Uterus (tissue), 4 donors: ENCODE data around the gene PMS1. TPM values are rescaled to one million over a fixed set of nuclear protein-coding genes. Genes with fewer than 3 reads are reported as not detected.

Source experiments
- DNase-seq, 2 donors: peaks; one replicate each; pipeline ENCODE4 v3.0.0-alpha.2; 2019 to 2020
- H3K27ac ChIP-seq, 2 donors: fragments of 200-600 bp; sonication (generic); 1 replicate in 1 of 2; 2 replicates in 1 of 2; pipeline ENCODE4 v1.5.1; 2016 to 2018
- H3K27me3 ChIP-seq, 2 donors: fragments of 200-600 bp; sonication (generic); one replicate each; pipeline ENCODE4 v1.5.1; 2018 to 2019; ENCODE audit warnings: control low read depth in 1 of 2
- H3K36me3 ChIP-seq, 2 donors: fragments of 200-600 bp; sonication (generic); one replicate each; pipeline ENCODE4 v1.5.1; 2019; ENCODE audit warnings: control low read depth in 1 of 2
- H3K4me1 ChIP-seq, 2 donors: fragments of 200-600 bp; sonication (generic); one replicate each; pipeline ENCODE4 v1.5.1; 2018 to 2019; ENCODE audit warnings: control low read depth in 1 of 2
- H3K4me3 ChIP-seq, 2 donors: fragments of 200-600 bp; sonication (generic); 1 replicate in 1 of 2; 2 replicates in 1 of 2; pipeline ENCODE4 v1.5.1; 2018 to 2019; ENCODE audit warnings: mild to moderate bottlenecking in 1 of 2
- H3K9me3 ChIP-seq, 2 donors: fragments of 200-600 bp; sonication (generic); one replicate each; pipeline ENCODE4 v1.5.1; 2019; ENCODE audit warnings: control low read depth in 1 of 2
- POLR2A ChIP-seq, 2 donors: fragments of 450-650 bp; IDR thresholded peaks; one replicate each; pipeline ENCODE4 v1.6.1; 2016; ENCODE audit warnings: antibody characterized with exemption in 2 of 2, mild to moderate bottlenecking in 1 of 2, moderate library complexity in 1 of 2
- intact Hi-C: fragments of 100-400 bp; cut with DNase I; formaldehyde crosslinking; loops from one replicate; pipeline ENCODE4 v1.15.1; 2023; ENCODE audit warnings: low total_unique reads
- total RNA-seq, 4 donors: library from RNA; depleted of rRNA in 3 of 4; stranded (reverse); fragments of >200 nt in 3 of 4; gene quantifications; one replicate each; pipeline versions ENCODE4 v1.1.0 to v1.2.4, GENCODE V29; 2014 to 2023
- TF ChIP-seq, protein P1 (sequence below), 4 experiments: fragments of 200-600 bp in 2 of 4; fragments of 450-650 bp in 2 of 4; sonication (generic) in 2 of 4; IDR thresholded peaks; one replicate each; pipeline ENCODE4 v1.5.1; 2016 to 2019; ENCODE audit warnings: antibody characterized with exemption in 4 of 4, mild to moderate bottlenecking in 2 of 4, moderate library complexity in 1 of 4
- donor health status: DM: yes; HTN: yes; CAD: no.

PMS1 gene
- total RNA-seq, 4 donors from 2014 or later, result 25.0 to 149 (median 58.5) TPM

DNA sequence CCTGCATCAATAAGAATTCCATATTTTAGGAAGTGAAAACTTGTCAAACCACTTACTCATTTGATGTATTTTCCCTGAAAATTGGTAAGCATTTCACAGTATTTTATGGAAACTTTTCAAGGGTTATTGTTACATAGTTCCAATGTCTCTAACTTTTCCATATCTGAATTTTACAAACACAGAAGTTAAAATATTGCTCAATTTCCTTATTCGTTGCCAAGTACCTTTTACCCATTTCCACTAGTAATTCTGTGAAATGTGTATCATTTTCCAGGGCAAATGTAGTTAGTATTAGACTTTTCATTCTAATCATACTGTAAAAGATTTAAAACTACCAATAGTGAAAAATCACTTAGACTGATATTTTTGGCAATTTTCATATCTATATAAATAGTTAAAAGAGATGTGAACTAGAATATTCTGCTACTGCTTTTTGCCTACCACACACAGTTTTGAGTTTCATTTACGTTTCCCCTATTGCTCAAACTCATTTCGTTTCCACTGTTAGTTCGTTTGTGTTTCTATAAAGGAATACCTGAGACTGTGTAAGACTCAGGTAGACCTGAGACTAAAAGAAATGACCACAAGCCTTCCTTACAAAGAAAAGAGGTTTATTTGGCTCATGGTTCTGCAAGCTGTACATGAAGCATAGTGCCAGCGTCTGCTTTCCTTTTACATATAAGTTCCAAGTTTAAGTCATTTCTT, 86.3 kb downstream of the PMS1 start:
- no peaks in the 10 kb centered on the region for H3K9me3 ChIP-seq
- H3K4me1 ChIP-seq, result no peaks in the 10 kb centered on the region
- TF ChIP-seq POLR2A (IDR thresholded peaks at IDR 0.05), result no peak
- TF ChIP-seq, protein P1, sequence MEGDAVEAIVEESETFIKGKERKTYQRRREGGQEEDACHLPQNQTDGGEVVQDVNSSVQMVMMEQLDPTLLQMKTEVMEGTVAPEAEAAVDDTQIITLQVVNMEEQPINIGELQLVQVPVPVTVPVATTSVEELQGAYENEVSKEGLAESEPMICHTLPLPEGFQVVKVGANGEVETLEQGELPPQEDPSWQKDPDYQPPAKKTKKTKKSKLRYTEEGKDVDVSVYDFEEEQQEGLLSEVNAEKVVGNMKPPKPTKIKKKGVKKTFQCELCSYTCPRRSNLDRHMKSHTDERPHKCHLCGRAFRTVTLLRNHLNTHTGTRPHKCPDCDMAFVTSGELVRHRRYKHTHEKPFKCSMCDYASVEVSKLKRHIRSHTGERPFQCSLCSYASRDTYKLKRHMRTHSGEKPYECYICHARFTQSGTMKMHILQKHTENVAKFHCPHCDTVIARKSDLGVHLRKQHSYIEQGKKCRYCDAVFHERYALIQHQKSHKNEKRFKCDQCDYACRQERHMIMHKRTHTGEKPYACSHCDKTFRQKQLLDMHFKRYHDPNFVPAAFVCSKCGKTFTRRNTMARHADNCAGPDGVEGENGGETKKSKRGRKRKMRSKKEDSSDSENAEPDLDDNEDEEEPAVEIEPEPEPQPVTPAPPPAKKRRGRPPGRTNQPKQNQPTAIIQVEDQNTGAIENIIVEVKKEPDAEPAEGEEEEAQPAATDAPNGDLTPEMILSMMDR (IDR thresholded peaks at IDR 0.05), result no peak
- no peaks in the 10 kb centered on the region for H3K27me3 ChIP-seq
- H3K27ac ChIP-seq, result no peak overlapping the region
- intact Hi-C loops, result no loop called here
- H3K4me3 ChIP-seq, result no peak overlapping the region
- DNase-seq, result no peak
- no peaks in the 10 kb centered on the region for H3K36me3 ChIP-seq

DNA sequence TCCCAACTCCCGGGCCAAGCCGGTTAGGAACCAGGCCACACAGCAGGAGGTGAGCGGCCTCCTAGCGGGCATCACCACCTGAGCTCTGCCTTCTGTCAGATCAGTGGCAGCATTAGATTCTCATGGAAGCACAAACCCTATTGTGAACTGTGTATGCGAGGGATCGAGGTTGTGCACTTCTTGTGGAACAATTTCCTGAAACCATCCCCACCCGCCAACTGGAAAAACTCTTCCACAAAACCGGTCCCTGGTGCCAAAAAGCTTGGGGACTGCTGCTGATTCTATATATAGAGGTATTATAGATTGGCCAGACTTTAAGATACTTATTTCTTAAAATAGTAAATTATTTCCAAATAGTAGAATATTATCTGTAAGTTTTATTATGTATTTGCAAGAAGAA, 89.4 kb downstream of the PMS1 start:
- Histone ChIP-seq H3K36me3 (no peaks in the 10 kb centered on the region), H3K27me3 (no peaks in the 10 kb centered on the region), H3K9me3 (no peaks in the 10 kb centered on the region), H3K27ac (no peak overlapping the region), H3K4me3 (no peak overlapping the region), H3K4me1 (no peaks in the 10 kb centered on the region)
- TF ChIP-seq, protein P1 (IDR thresholded peaks at IDR 0.05), result no peak
- TF ChIP-seq POLR2A (IDR thresholded peaks at IDR 0.05), result no peak
- intact Hi-C loops, result no loop called here
- DNase-seq, result no peak

DNA sequence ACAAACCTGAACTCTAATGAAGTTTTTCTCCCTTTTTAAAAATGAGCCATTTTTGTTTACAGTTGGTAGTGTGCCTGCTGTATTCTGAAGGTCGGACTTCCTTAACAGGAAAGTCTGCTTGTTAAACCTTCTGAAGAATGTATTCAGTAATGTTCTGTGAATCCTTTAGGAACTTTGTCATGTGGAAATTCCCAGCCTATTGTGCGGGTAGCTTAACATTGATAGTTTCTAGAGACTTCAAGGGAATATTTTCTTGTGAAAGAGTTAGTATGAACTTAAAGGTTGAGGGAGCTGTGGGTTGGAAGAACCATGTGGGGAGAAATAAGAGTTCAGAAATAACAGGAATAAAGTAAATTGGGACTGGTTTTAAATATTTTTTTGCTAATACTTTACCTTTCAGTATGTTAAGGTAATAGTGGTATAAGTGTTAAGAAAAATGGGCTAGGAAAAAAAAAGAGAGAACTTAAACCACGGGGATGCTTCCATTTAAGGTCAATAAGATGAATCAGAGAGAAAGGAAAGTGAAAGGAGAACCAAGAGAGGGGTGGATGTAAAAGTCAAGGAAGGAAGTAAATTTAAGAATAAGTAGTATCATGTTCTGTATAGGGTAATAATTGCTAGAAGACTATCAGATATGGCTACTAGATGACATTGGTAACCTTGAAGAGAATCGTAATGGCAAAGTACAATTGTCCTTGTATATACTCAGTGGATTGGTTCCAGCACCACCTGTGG, 90.5 kb downstream of the PMS1 start:
- no peaks in the 10 kb centered on the region for H3K4me1 ChIP-seq
- H3K27me3 ChIP-seq, result no peaks in the 10 kb centered on the region
- TF ChIP-seq, protein P1 (IDR thresholded peaks at IDR 0.05), result no peak
- no peak for TF ChIP-seq POLR2A (IDR thresholded peaks at IDR 0.05)
- no peaks in the 10 kb centered on the region for H3K36me3 ChIP-seq
- no peaks in the 10 kb centered on the region for H3K9me3 ChIP-seq
- intact Hi-C loops, result no loop called here
- H3K4me3 ChIP-seq, result no peak overlapping the region
- no peak for DNase-seq
- H3K27ac ChIP-seq, result no peak overlapping the region

DNA sequence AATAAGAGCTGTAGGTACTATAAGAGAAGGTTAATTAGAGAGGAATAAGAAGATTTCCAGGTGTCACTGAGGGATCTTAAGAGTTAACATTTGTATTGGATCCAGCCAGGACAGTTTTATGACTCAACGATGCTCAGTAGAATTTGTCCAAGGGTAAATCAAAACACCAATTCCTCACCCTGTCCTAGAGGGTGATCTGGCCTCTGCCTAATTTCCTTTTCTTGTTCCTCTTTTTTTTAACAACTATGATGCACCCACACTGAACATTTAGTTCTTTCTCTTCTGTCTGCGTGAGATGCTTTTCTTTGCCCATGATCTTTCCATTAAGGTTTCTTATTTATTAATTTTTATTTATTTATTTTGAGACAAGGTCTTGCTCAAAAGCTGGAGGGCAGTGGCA, 92.0 kb downstream of the PMS1 start:
- Histone ChIP-seq H3K4me3 (no peak overlapping the region), H3K4me1 (peaks cover 0 to 5% of the 10 kb centered on the region in 2 donors), H3K27me3 (no peaks in the 10 kb centered on the region), H3K36me3 (no peaks in the 10 kb centered on the region), H3K9me3 (no peaks in the 10 kb centered on the region), H3K27ac (no peak overlapping the region)
- intact Hi-C loops, result no loop called here
- TF ChIP-seq, protein P1 (IDR thresholded peaks at IDR 0.05), result no peak
- TF ChIP-seq POLR2A (IDR thresholded peaks at IDR 0.05), result no peak
- no peak for DNase-seq

DNA sequence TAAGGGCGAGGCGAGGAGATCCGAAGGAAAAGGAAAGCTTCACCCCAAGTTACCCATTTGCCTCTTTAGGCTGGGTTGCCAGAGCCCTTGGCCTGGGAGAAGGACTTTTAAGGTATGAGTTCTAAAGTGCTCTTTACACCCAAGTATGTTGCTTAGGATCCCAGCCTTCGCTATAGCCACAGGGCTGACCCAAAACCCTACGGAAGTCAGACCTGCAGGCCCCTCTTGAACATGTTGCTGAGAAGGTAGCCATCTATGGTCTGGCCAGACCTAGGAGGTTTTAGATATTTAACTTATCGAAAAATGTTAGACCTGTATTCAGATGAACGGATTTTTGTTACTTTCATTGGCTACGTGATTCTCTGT, 95.4 kb downstream of the PMS1 start:
- no peak for TF ChIP-seq POLR2A (IDR thresholded peaks at IDR 0.05)
- TF ChIP-seq, protein P1 (IDR thresholded peaks at IDR 0.05), result no peak
- no peaks in the 10 kb centered on the region for H3K27me3 ChIP-seq
- no peaks in the 10 kb centered on the region for H3K9me3 ChIP-seq
- H3K36me3 ChIP-seq, result no peaks in the 10 kb centered on the region
- H3K27ac ChIP-seq, result peak overlapping the region in 1 of 2 donors; percentile 31
- peaks cover 0 to 5% of the 10 kb centered on the region in 2 donors for H3K4me1 ChIP-seq
- intact Hi-C loops, result no loop called here
- H3K4me3 ChIP-seq, result no peak overlapping the region
- no peak for DNase-seq
